H1 (cell line): Measurements from ENCODE around the gene NEK9. TPM values are rescaled to one million over a fixed set of nuclear protein-coding genes. Genes with fewer than 3 reads are reported as not detected.

Experiments used
- ASH2L ChIP-seq: fragments of 200-600, 300-600 bp; sonication (generic); IDR thresholded peaks from one replicate; pipeline ENCODE4 v1.7.1; 2017; ENCODE audit warnings: low read length
- RAD21 ChIP-seq, 2 experiments: IDR thresholded peaks in 1 of 2; conservative IDR thresholded peaks in 1 of 2; 2 replicates each; pipeline ENCODE4 v1.6.1; 2011; ENCODE audit warnings: low read depth in 2 of 2, low read length in 2 of 2, improper control_type of control experiment in 1 of 2, inconsistent platforms in 1 of 2, mild to moderate bottlenecking in 1 of 2, moderate library complexity in 1 of 2
- polyA plus RNA-seq, 7 experiments: library from polyadenylated mRNA; depleted of rRNA in 3 of 7; stranded (reverse) in 5 of 7; unstranded in 2 of 7; fragments of >200 nt in 5 of 7; fragments of 200-250 nt in 2 of 7; gene quantifications; 1 replicate in 5 of 7; 2 replicates in 1 of 7; 4 replicates in 1 of 7; pipeline versions ENCODE4 v1.2.1 to v1.2.3, GENCODE V29; 2011 to 2013; ENCODE audit warnings: missing spikeins in 2 of 7, mixed read lengths in 2 of 7
- total RNA-seq: library from RNA; stranded (reverse); fragmentation: NEBNext Ultra II Directional; extraction: Animal tissue kit (Norgen Biotek cat#: 25700); gene quantifications from 2 replicates; pipeline ENCODE4 v1.2.1, GENCODE V29; 2021

NEK9 gene
- total and polyA plus RNA-seq, 2 of the 8 experiments (the other 6 are each of a cell fraction or from before 2014, with no cell fraction given), result 16.0 to 43.6 TPM

DNA sequence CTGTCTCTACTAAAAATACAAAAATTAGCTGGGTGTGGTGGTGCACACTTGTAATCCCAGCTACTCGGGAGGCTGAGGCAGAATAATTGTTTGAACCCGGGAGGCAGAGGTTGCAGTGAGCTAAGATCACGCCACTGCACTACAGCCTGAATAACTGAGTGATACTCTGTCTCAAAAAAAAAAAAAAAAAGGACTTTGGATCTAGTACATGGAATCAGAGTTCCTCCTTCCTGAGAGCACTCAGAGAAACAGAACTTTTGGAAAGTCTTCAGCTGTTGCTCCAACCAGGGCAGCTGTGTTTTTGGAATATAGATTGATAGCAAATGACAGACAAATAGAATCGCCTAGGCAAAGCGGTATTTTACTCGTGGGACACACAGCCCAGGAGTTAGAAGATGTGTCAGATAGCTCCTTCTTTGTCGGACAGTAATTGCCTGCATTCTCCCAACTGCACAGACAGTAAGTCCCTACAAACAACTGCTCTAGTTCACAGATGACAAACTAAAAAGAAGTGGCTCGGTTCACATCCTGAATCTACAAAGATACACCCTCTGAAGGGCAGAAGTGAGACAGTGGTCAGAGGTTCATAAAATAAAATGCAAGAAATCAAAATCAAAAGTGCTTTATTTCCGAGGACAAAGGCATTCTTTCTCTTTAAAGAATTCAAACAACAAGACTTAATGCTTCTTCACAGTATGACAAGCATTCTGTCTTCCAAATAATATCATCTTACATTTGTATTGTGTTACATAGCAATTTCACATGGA is 17.1 kb upstream of the NEK9 start (continued):
- TF ChIP-seq RAD21 (IDR thresholded peaks at IDR 0.05 in 1 of 2, conservative IDR thresholded peaks at IDR 0.05 in 1 of 2; ENCODE audit: low read depth in 2 of 2, low read length in 2 of 2) (no peak), ASH2L (no peak)
